Measurements from ENCODE around the gene SEMA5A.

GRCh38 chr5:9340085-9340484 lies 205.8 kb downstream of the SEMA5A start:
- TF ChIP-seq CTCF (IDR thresholded peaks at IDR 0.05) (no peak), POLR2A (IDR thresholded peaks at IDR 0.05) (no peak)
